PFSK-1 (cell line): ENCODE results near the gene ITGAL.

Experiments used
- FOXP2 ChIP-seq: optimal IDR thresholded peaks from 2 replicates; pipeline ENCODE3; 2011; ENCODE audit warnings: borderline replicate concordance, control low read depth, inconsistent platforms; ENCODE audit not compliant: insufficient read depth; ENCODE audit errors: extremely low read length, extremely low read depth
- POLR2AphosphoS5 ChIP-seq: IDR thresholded peaks from 2 replicates; pipeline ENCODE4 v1.6.1; 2012; ENCODE audit warnings: low read depth, mild to moderate bottlenecking, control low read depth, low read length, moderate library complexity
- REST ChIP-seq, 2 experiments: IDR thresholded peaks; 2 replicates each; pipeline versions ENCODE4 v1.6.1 to v1.8.0; 2011 to 2012; ENCODE audit warnings: low read depth in 2 of 2, low read length in 2 of 2, control low read depth in 1 of 2, inconsistent platforms in 1 of 2, mild to moderate bottlenecking in 1 of 2, moderate library complexity in 1 of 2; ENCODE audit not compliant: insufficient read depth in 1 of 2
- SIN3A ChIP-seq: IDR thresholded peaks from 2 replicates; pipeline ENCODE4 v1.6.1; 2012; ENCODE audit warnings: mild to moderate bottlenecking, low read length, moderate library complexity, borderline replicate concordance; ENCODE audit not compliant: insufficient read depth
- TAF1 ChIP-seq: IDR thresholded peaks from 2 replicates; pipeline ENCODE4 v1.6.1; 2012; ENCODE audit warnings: low read length, control low read depth, borderline replicate concordance; ENCODE audit not compliant: insufficient read depth

ITGAL gene

GRCh38 chr16:30478766-30479478 is 6.4 kb downstream of the ITGAL start:
- TF ChIP-seq REST (IDR thresholded peaks at IDR 0.05; ENCODE audit: insufficient read depth in 1 of 2, low read depth in 2 of 2, low read length in 2 of 2) (no peak), TAF1 (no peak), SIN3A (no peak), POLR2AphosphoS5 (no peak), FOXP2 (no peak)

GRCh38 chr16:30481381-30481780 is 8.8 kb downstream of the ITGAL start:
- TF ChIP-seq SIN3A (no peak), POLR2AphosphoS5 (no peak), TAF1 (no peak), FOXP2 (no peak), REST (IDR thresholded peaks at IDR 0.05; ENCODE audit: insufficient read depth in 1 of 2, low read depth in 2 of 2, low read length in 2 of 2) (no peak)

- no peak for TF ChIP-seq SIN3A
These were observed 9.8 kb downstream of the ITGAL start for GRCh38 chr16:30482366-30482765.

- TF ChIP-seq POLR2AphosphoS5, result no peak
- TF ChIP-seq FOXP2, result no peak
- no peak for TF ChIP-seq TAF1
- no peak for TF ChIP-seq SIN3A
- TF ChIP-seq REST (IDR thresholded peaks at IDR 0.05; ENCODE audit: insufficient read depth in 1 of 2, low read depth in 2 of 2, low read length in 2 of 2), result no peak
These were observed 12.3 kb downstream of the ITGAL start for GRCh38 chr16:30484887-30485286.

- TF ChIP-seq REST (IDR thresholded peaks at IDR 0.05; ENCODE audit: insufficient read depth in 1 of 2, low read depth in 2 of 2, low read length in 2 of 2) (no peak), SIN3A (no peak), POLR2AphosphoS5 (no peak), TAF1 (no peak), FOXP2 (no peak)
These were observed 13.4 kb downstream of the ITGAL start for GRCh38 chr16:30485818-30486436.
